ENCODE measurements around the gene CFAP99. TPM values are rescaled to one million over a fixed set of nuclear protein-coding genes. Genes with fewer than 3 reads are reported as not detected.
"Not testable (repeated sequence)": the region's sequence is repeated elsewhere in the genome, so short reads cannot be mapped to it uniquely, and the experiment has no call there.

CFAP99 gene
- total RNA-seq, 1 experiment from 2014 or later, result not detected

DNA sequence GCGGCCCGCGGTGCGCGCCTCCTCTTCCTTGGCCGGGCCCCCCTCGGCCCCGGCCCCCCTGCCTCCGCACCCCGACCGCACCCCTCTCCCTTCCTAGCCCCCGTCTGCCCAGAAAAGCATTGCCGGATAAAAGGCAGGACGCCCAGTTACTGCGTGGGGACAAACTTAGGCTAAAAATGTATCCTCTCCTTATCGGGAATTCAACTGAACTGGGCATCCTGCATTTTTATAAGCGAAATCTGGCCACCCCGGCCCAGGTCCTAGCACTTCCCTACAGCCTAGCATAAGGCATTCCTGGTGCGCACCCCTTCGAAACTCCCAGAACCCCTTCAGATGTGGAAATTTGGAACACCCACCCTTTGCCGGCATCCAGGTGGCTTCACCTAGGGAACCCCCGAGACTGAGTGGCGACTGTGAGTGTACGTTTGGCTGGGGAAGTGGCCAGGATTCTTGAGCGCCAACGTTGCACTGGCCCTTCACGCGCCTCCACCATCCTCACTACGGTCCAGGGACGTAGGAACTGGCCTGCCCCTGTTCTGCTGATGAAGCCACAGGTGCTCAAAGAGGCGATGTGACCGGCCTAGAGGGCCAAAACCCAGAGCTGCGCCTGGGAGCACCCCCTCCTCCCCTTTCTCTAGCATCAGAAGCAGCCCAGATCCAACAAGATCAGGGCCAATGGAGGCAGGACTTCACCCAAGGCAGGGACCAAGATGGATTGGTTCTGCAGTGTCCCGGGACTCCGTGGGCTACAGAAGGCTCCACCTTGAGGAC, 44.4 kb downstream of the CFAP99 start:
- Histone ChIP-seq H3K27me3 (no peaks in the 10 kb centered on the region), H3K36me3 (no peaks in the 10 kb centered on the region), H3K9me3 (no peaks in the 10 kb centered on the region), H3K4me3 (no peak overlapping the region; the same call in 1 of the 2 replicates)
- DNase-seq, result no peak

DNA sequence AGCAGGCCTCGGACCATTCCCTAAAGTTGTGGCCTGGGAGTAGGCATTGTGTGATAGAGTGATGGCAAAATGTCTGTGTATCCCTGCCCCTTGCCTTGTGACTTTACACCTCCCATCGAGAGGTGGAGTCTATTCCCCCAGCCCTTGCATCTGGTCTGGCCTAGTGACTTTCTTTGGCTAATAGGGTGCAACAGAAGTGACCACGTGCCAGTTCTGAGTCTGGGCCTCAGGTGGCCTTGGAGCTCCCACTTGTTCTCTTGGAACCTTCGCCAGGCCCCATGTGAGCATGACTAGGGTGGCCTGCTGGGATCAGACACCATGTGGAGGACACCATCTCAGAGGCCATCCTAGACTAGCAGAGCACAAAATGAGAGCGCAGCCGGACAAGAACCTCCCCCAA, 46.3 kb downstream of the CFAP99 start:
- Histone ChIP-seq H3K36me3 (peaks cover 5% of the 10 kb centered on the region; the same call in 1 of the 2 replicates), H3K27me3 (no peaks in the 10 kb centered on the region), H3K9me3 (no peaks in the 10 kb centered on the region), H3K4me3 (no peak overlapping the region)
- no peak for DNase-seq

DNA sequence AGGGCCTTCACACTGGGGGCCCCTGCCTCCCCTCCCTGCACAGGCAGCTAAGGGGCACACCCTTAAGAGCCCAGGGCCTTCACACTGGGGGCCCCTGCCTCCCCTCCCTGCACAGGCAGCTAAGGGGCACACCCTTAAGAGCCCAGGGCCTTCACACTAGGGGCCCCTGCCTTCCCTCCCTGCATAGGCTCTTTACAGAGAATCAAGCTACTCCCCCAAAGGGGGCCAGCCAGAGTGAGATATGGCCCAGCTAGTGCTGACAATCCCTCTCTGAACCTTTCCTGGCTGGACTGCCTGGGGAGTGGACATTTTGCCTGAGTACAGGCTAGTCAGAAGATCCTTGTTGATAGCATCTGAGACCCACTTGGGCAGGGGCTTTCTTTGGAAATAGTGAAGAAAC, 46.8 kb downstream of the CFAP99 start:
- not testable (repeated sequence) for H3K4me3 ChIP-seq, H3K27me3 ChIP-seq, H3K9me3 ChIP-seq, DNase-seq
- peaks cover 11% of the 10 kb centered on the region for H3K36me3 ChIP-seq

- H3K27me3 ChIP-seq, result no peaks in the 10 kb centered on the region
- H3K9me3 ChIP-seq, result peaks cover 3% of the 10 kb centered on the region; the same call in 1 of the 2 replicates
- peaks cover 36% of the 10 kb centered on the region for H3K36me3 ChIP-seq
- peak within 1 kb of the TSS; percentile 88 for H3K4me3 ChIP-seq
- DNase-seq, result peak; percentile 92
Observed at GRCh38 chr4:2468456-2469191, 49.9 kb downstream of the CFAP99 start, which contains the start of gene RNF4. RNF4 (plus strand) TSS chr4:2469106; CDS start chr4:2490494, 21,388 bp downstream.

DNA sequence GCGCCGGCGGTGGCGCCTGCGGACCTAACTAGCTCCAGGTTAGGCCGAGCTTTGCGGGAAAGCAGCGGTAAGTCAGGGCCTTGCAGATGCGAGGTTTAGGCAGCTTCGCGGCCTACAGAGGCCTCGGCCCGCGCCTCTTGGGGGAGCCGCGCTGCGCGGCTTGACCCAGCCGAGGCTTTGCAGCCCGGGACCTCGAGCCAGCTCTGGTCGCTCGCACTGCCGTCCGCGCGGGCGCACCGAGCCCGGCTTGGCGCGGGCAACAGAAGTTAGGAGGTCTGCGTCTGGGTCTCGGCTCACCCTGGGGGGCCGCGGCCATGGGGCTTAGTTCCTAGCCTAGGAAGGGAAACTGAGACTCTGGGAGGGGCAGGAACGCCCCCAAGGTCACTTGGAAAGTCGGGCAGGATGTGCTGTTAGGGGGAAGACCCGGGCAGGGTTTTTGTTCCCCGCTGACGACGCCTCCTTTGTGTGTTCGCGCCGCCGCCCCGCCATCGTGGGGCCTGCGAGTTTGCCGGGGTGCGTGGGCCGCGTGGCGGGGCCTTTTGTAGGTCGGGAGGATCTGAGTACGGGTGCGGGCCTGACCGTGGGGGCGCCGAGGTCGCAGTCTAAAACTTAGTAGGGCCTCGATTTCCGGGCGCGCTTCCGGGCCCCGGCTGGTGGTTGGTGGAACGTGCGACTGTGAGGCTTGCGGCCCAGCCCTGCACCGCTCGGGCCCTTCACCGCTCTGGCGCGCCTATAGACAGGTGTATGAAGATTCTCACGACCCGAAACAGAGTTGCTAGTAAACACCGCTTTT, 50.6 kb downstream of the CFAP99 start:
- H3K27me3 ChIP-seq, result no peaks in the 10 kb centered on the region
- H3K9me3 ChIP-seq, result peaks cover 3% of the 10 kb centered on the region; the same call in 1 of the 2 replicates
- H3K36me3 ChIP-seq, result peaks cover 39% of the 10 kb centered on the region
- DNase-seq, result peak; percentile 54
- H3K4me3 ChIP-seq, result peak overlapping the region; percentile 88

GRCh38 chr4:2470791-2471190, 52.0 kb downstream of the CFAP99 start:
- H3K27me3 ChIP-seq, result no peaks in the 10 kb centered on the region
- peaks cover 39% of the 10 kb centered on the region for H3K36me3 ChIP-seq
- DNase-seq, result no peak
- peaks cover 3% of the 10 kb centered on the region; the same call in 1 of the 2 replicates for H3K9me3 ChIP-seq
- H3K4me3 ChIP-seq, result peak overlapping the region; percentile 88

DNA sequence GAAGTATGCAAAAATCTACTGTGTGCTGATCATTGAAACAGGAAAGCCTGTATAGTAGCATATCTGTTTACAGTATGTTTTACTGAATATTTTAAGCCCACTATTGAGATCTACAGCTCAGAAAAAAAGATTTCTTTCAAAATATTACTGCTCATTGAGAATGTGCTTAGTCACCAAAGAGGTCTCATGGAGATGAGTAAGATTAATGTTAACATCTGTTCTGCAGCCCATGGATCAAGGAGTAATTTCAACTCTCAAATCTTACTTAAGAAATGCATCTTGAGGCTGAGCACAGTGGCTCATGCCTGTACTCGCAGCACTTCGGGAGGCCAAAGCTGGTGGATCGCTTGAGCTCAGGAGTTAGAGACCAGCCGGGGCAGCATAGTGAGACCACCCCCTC, 53.4 kb downstream of the CFAP99 start:
- no peak for DNase-seq
- no peak overlapping the region for H3K4me3 ChIP-seq
- H3K36me3 ChIP-seq, result peaks cover 43% of the 10 kb centered on the region
- peaks cover 3% of the 10 kb centered on the region; the same call in 1 of the 2 replicates for H3K9me3 ChIP-seq
- no peaks in the 10 kb centered on the region for H3K27me3 ChIP-seq

DNA sequence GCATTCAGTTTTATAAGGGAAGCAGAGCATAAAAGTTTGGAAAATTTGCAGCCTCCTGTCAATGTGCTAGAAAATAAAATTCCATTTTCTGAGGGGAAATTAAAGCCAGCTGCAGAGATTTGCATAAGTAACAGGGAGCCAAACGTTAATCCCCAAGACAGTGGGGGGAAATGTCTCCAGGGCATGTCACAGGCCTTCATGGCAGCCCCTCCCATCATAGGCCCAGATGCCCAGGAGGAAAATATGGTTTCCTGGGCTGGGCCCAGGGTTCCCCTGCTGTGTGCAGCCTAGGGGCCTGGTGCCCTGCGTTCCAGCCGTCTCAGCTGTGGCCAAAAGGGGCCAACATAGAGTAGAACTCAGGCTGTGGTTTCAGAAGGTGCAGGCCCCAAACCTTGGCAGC, 59.5 kb downstream of the CFAP99 start:
- peaks cover 10% of the 10 kb centered on the region for H3K36me3 ChIP-seq
- H3K4me3 ChIP-seq, result no peak overlapping the region
- H3K9me3 ChIP-seq, result no peaks in the 10 kb centered on the region
- no peaks in the 10 kb centered on the region for H3K27me3 ChIP-seq
- DNase-seq, result no peak

GRCh38 chr4:2480649-2481048, 61.9 kb downstream of the CFAP99 start:
- Histone ChIP-seq H3K9me3 (no peaks in the 10 kb centered on the region), H3K27me3 (no peaks in the 10 kb centered on the region), H3K4me3 (no peak overlapping the region), H3K36me3 (peaks cover 5% of the 10 kb centered on the region)
- no peak for DNase-seq

DNA sequence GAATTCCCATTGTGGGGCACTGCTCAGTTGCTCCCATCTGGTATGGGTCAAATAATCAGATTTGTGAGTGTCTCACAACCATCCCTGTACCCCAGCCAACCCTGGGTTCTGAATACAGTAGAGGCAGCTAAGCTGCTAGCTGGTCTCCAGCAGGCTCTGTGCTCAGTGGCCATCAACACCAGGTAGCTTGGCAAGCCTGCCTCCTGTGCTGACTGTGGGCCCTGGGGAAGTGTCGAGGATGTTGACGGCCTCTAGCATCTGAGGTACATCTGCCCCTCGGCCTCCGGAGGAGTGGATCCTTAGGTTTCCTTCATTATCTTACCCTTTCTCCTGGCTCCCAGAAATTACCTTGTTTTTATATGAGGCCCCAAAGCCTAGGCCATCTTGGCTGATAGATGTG, 63.4 kb downstream of the CFAP99 start:
- no peak for DNase-seq
- Histone ChIP-seq H3K36me3 (no peaks in the 10 kb centered on the region; the same call in 1 of the 2 replicates), H3K4me3 (no peak overlapping the region), H3K27me3 (no peaks in the 10 kb centered on the region), H3K9me3 (no peaks in the 10 kb centered on the region)

DNA sequence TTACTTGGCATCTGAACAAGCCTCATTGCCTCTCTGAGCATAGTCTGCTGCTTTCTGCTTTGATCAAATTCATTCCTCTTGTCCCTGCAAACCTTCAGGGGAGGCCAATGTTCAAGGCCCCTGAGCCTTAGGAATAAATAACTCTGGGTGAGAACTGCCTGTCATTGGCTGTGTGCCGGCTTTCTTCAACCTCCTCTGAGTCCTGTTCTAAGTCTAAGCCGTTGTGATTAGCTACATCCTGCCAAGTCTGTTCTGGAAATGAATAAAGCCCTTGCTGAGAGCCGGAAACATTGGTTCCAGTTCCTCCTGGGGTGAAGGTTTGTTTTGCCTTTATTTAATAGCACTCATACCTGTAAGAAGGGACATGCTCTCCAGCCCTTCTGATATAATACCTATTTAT, 63.9 kb downstream of the CFAP99 start:
- DNase-seq, result no peak
- no peak overlapping the region for H3K4me3 ChIP-seq
- H3K36me3 ChIP-seq, result no peaks in the 10 kb centered on the region
- no peaks in the 10 kb centered on the region for H3K27me3 ChIP-seq
- no peaks in the 10 kb centered on the region for H3K9me3 ChIP-seq

DNA sequence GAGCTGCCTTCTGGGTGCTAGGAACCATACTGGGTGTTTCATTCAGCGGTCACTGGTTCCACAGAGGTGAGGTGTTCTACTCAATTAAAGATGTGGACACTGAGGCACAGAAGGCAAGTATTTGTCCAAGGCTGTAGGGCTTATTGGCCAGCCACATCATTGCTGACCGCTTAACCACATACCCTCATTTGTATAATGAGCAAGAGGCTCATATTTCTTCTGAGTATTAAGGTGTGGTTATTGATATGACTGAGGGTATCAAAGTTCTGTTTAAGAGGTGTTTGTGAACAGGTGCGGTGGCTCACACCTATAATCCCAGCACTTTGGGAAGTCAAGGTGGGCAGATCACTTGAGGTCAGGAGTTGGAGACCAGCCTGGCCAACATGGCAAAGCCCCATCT, 64.5 kb downstream of the CFAP99 start:
- no peak overlapping the region for H3K4me3 ChIP-seq
- DNase-seq, result no peak
- H3K9me3 ChIP-seq, result no peaks in the 10 kb centered on the region
- no peaks in the 10 kb centered on the region for H3K36me3 ChIP-seq
- no peaks in the 10 kb centered on the region for H3K27me3 ChIP-seq

DNA sequence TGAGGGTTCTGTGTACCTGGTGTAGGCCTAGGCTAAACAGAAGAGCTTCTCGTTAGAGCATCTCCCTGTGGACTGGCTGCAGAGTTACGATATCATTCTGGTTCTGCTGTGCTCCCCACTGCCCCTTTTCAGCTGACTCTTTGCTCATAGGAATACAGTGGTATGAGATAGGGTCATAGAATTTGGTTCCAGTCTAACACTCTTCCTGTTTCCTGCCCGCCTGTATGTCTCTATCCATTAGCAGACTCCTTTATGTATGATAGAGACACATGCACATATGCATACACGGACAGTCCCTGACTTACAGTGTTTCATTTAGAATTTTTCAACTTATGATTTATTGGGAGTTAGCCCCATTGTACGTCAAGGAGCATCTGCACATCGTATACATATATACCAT, 65.4 kb downstream of the CFAP99 start:
- Histone ChIP-seq H3K9me3 (no peaks in the 10 kb centered on the region), H3K4me3 (no peak overlapping the region), H3K27me3 (no peaks in the 10 kb centered on the region), H3K36me3 (no peaks in the 10 kb centered on the region)
- DNase-seq, result no peak

- no peak overlapping the region for H3K4me3 ChIP-seq
- H3K36me3 ChIP-seq, result no peaks in the 10 kb centered on the region
- DNase-seq, result no peak
- no peaks in the 10 kb centered on the region for H3K27me3 ChIP-seq
- H3K9me3 ChIP-seq, result no peaks in the 10 kb centered on the region
Observed at GRCh38 chr4:2484993-2485392, 66.2 kb downstream of the CFAP99 start.

GRCh38 chr4:2485956-2486355, 67.2 kb downstream of the CFAP99 start:
- no peak for DNase-seq
- H3K4me3 ChIP-seq, result no peak overlapping the region
- no peaks in the 10 kb centered on the region for H3K9me3 ChIP-seq
- H3K36me3 ChIP-seq, result peaks cover 8% of the 10 kb centered on the region
- H3K27me3 ChIP-seq, result no peaks in the 10 kb centered on the region

GRCh38 chr4:2486981-2487380, 68.2 kb downstream of the CFAP99 start:
- Histone ChIP-seq H3K27me3 (no peaks in the 10 kb centered on the region), H3K4me3 (no peak overlapping the region), H3K9me3 (no peaks in the 10 kb centered on the region), H3K36me3 (peaks cover 16% of the 10 kb centered on the region)
- DNase-seq, result no peak

DNA sequence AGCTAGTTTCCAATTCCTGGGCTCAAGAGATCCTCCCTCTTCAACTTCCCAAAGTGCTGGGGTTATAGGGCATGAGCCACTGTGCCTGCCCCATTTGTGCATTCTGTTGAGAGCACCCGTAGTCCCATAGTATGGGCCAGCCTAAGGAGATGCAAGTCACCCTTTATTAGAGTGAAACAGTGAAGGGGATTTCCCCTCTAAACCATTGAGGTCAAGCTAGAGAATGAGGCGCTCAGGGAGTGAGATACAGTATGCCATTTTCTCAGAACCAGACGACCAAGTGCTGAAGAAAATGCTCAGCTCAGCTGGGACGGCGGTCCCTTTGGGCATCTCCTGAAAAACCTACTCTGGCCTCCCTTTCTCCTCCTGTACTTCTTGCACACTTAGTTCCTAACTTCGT, 68.9 kb downstream of the CFAP99 start:
- Histone ChIP-seq H3K4me3 (no peak overlapping the region), H3K36me3 (peaks cover 20% of the 10 kb centered on the region), H3K9me3 (no peaks in the 10 kb centered on the region), H3K27me3 (no peaks in the 10 kb centered on the region)
- no peak for DNase-seq

All from MG63 (cell line).